OCI-M1 (cell line): ENCODE data around the gene ILRUN.
"Not testable (repeated sequence)": the region's sequence is repeated elsewhere in the genome, so short reads cannot be mapped to it uniquely, and the experiment has no call there.

Experiments used
- DNase-seq: peaks from one replicate; lab custom pipeline; 2025; lab: John Stamatoyannopoulos, UW

ILRUN gene

DNA sequence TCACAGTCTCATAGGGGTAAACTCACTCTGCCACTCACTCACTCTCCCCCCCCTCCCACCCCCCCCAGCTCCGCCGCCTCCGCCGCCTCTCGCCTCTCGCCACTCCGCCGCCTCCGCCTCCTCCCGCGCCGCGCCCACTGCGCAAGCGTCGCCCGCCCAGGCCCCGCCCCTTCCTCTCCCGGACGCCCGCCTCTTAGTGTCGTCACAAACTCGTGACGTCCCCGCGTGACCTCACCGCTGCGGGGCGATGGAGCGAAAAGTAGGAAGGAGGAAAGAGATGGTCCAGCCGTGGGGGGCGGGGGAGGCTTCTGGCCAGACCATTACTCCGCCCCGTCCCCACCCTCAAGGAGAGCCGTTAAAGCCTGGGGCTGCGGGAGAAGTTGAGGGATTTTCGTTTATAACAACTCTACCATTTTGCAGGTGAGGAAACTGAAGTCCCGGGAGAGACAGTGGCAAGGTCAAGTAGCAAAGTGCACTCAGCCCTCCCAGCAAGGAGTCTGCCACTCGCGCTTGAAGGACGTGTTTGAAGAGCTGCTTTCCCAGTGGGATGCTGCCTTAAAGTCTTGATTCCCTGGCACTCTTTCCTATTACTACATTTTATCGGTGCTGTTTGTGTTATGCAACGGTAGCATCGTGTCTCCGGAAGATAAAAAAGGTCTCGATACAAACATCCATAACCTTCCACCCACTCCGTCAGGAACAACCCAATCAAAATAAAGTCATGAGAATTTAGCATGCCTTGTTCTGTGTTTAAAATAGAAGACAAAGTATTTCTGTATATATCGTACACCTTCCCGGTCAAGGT, at the start of gene ILRUN:
TSS of gene ILRUN (minus strand) at position 29 of the 805 bp plus-strand sequence. CDS start 164 bp downstream, outside the sequence.
- peak; percentile 99 for DNase-seq

DNA sequence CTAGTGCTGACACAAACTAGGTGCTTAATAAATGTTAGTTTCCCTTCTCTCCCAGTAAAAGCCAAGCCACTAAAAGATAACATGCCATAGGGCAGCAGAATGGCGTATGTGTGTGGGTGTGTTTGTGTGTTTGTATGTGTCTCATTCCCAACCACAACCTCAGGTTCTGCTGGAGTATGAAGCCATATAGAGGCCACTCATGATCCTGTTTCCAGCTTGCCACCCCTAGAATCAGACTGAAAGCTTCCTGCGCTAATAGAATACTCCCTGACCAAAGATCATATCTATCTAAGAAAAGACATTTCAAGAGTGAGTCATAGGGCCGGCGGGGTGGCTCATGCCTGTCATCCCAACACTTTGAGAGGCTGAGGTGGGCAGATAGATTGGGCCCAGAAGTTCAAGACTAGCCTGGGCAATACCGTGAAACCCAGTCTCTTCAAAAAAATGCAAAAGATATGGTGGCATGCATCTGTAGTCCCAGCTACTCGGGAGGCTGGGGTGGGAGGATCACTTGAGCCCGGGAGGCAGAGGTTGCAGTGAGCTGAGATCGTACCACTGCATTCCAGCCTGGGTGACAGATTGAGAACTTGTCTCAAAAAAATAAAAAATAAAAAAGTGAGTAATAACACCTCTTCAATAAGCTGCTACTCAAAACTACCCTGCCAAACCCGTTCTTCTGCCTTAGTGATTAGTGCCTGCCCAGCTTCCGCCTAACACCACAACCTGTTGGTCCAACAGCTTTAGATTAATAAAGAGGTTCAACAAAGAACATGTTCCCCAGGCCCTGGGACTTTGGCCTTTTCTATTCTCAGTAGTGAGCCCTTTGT, 48.9 kb upstream of the ILRUN start:
- peak; percentile 84 for DNase-seq

DNA sequence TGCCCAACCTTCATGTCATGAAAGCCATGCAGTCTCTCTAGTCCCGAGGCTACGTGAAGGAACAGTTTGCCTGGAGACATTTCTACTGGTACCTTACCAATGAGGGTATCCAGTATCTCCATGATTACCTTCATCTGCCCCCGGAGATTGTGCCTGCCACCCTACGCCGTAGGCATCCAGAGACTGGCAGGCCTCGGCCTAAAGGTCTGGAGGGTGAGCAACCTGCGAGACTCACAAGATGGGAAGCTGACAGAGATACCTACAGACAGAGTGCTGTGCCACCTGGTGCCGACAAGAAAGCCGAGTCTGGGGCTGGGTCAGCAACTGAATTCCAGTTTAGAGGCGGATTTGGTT, 47.7 kb upstream of the ILRUN start:
- not testable (repeated sequence) for DNase-seq

DNA sequence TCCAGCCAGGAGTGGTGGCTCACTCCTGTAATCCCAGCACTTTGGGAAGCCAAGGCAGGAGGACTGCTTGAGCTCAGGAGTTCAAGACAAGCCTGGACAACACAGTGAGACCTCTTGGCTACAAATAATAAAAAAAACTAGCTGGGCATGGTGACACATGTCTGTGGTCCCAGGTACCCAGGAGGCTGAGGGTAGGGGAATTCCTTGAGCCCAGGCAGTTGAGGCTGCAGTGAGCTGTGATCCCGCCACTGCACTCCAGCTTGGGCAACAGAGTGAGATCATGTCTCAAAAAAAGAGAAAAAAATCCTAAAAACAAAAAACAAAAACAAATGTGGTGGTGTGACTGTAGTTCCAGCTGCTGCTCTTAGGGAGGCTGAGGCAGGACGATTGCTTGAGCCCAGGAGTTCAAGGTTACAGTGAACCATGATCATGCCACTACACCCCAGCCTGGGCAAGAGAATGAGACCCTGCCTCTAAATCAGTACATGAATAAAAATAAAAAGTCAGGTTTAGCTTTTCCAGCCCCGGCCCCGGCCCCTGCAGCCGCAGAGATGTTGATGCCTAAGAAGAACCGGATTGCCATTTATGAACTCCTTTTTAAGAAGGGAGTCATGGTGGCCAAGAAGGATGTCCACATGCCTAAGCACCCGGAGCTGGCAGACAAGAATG, 47.2 kb upstream of the ILRUN start:
- DNase-seq, result no peak

DNA sequence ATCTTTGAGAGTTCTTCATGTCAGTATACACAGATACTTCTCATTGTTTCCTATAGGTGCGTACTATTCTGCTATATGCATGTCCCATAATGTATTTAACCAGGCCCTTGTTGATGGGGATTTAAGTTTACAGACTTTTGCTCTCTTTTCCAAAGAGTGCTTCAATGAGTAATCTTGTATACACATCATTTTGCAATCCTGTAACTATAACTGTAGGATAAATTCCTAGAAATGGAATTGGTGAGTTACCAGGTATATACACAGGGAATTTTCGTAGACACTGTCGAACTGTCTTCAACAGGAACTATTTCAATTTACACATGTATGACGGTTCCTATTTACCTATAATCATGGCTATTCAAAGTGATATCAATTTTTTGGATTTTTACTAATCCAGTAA, 45.5 kb upstream of the ILRUN start:
- no peak for DNase-seq

DNA sequence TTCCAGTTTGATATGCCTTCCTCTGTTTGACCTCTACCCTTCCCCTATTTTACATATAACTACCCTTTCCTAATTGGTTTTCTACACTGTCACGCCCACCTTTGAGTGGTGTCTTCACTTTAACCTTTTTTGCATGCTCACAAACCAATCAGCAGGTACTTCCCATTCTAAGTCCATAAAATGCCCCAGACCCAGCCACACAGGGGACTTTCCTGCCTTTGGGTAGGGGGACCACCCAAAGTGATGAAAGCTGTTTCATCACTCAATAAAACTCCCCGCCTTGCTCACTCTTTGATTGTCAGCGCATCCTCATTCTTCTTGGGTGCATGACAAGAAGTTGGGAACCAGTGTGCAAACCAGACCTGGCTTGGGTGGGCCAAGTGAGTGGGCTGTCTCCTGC, 40.3 kb upstream of the ILRUN start:
- DNase-seq, result no peak

DNA sequence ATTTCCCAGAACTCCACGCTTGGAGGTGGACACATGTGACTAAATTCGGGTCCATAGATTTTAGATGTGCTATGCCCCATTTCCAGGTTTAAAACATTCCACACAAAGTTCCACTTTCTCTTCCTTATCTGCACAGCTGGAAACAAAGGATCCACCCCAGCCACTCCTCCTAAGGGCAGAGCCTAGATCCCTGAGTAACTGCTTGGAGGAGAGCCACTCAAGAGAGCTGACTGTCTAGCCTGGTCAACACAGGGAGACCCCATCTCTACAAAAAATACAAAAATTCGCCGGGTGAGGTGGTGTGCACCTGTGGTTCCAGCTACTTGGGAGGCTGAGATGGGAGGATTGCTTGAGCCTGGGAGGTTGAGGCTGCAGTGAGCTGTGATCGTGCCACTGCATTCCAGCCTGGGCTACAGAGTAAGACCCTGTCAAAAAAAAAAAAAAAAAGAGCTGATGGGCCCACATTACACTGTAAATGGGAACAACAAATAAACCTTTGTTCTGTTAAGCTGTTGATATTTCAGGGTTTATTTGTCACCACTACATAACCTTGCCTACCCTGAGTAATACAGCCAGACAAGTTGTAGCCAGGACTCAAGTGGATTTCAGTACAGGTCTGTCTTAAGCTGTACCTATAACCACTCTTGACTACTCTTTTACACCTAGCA, 35.0 kb upstream of the ILRUN start:
- DNase-seq, result no peak

DNA sequence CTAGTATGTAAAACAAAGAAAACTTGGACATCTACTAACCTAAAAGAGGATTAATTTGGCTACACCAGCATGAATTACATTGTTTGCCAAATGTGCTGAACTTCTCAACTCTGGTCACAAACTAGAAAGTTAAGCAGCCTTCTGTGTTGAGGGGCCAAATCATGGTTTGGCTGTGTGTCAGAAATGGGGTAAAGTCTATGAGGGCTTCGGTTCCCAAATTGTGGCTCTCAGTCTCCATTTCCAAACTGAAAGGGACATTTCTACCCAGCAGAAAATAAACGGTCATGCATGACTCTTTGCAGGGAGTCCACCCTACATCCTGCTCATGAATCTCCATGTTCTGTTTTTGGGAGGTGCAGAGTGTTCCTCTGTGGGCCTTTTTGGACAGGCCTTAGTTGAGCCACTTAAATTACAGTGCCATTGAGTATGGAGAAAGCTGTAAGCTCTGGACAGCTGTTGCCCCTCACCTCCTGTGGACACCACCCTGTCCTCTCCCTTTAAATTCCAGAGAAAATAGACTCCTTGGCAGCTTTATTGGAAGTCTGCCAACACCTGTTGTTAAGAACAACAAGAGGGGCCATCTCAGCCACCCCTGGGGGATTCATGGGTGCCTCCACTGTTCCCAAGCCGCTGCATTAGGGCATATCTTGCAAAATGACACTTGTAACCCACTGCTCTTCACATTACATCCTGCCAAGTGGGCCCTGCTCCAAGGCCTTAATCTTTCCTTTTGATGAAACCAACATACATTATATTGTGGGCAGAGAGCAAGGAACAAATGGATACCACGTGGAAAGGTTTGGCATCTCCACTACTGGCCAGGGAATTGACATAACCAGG, 33.3 kb upstream of the ILRUN start:
- DNase-seq, result no peak

DNA sequence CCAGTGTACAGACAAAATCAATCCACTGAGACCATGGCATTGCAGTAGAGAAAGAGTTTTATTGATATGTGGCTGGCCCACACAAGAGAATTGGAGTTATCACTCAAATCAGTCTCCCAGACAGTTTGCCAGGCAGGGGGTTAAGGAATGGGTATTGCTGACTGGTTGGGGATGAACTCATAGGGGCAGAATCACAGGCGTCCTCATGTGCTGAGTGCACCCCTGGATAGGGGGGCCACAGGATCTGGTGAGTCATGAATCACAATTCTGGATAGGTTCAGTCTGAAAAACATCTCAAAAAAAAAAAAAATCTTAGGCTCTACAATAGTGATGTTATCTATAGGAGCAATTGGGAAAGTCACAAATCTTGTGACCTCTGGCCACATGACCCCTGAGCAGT, 29.5 kb upstream of the ILRUN start:
- DNase-seq, result no peak

DNA sequence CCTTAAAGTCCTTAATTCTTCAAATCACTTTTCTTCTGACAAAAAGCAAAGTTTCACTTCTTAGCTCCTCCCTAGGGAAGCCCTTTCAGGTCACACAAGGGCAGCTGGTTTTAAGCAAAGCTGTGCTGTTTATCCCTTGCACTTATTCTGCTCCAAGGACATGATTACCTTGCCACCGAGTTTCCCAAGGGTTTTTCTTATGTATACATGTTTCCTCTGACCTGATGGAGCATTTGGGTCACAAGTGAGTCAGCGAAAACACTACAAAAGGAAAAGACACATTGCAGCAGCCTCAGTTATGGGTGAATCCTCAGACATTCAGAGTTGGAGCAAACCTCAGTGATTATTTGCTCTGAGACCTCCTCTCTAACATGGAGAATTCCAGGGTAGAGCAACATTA, 26.6 kb upstream of the ILRUN start:
- no peak for DNase-seq

DNA sequence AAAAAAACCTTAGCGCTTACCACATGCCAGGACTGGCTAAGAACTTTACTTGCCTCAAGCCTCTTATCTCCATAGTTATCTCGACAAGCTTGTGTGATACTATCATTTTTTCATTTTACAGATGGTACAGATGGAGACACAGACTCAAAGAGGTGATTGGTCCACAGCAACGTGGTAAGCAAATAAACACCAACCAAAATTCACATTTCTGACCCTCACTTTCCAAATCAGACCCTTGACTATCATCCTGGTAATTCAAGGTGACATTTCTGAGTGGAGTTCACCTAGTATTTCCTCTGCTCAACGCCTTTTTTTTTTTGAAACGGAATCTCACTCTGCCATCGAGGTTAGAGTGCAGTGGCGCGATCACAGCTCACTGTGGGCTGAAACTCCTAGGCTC, 25.9 kb upstream of the ILRUN start:
- DNase-seq, result no peak

DNA sequence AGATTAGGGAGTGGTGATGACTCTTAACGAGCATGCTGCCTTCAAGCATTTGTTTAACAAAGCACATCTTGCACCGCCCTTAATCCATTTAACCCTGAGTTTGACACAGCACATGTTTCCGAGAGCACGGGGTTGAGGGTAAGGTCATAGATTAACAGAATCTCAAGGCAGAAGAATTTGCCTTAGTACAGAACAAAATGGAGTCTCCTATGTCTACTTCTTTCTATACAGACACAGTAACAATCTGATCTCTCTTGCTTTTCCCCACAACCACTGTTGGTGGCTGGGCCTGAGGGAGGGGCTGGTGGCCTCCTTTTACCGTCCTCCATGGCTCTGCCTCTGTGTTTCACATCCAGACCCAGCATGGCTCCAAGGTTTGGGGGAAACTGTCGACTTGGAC, 23.6 kb upstream of the ILRUN start:
- DNase-seq, result not testable (repeated sequence)

DNA sequence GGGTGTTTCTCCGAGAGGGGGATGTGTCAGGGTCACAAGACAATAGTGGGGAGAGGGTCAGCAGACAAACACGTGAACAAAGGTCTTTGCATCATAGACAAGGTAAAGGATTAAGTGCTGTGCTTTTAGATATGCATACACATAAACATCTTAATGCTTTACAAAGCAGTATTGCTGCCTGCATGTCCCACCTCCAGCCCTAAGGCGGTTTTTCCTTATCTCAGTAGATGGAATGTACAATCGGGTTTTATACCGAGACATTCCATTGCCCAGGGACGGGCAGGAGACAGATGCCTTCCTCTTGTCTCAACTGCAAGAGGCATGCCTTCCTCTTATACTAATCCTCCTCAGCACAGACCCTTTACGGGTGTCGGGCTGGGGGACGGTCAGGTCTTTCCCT, 23.1 kb upstream of the ILRUN start:
- DNase-seq, result not testable (repeated sequence)

DNA sequence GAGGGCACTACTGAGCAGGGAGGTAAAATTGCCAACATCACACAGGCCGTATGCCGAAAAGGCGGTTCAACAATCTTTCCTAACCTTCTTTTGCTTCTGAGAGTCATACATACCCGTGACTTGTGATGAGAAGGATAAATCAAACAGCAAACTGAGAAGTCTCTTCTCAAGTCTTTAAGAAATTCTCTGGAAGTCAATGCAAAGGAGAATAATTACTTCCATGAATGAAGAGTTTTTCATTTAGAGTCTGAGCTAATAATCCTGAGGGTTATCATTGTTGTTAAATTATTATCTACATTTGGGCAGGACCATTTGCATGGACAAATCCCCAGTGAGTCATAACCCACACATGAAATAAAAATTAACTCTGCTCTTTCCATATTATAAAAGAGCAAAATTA, 22.4 kb upstream of the ILRUN start:
- DNase-seq, result no peak

DNA sequence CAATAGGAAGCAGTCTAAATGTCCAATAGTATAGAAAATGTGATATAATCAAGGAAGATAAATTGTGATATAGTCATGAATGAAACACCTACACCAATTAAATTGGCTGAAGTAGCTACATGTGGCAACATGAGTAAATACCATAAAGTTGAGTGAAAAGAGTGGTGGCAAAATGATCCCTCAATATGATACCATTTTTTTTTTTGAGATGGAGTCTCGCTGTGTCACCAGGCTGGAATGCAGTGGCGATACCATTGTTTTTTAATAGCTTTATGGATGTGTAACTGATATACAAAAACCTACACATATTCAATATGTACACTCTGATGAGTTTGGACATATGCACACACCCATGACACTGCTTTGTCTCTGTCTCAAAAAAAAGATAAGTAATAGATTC, 20.9 kb upstream of the ILRUN start:
- DNase-seq, result no peak

DNA sequence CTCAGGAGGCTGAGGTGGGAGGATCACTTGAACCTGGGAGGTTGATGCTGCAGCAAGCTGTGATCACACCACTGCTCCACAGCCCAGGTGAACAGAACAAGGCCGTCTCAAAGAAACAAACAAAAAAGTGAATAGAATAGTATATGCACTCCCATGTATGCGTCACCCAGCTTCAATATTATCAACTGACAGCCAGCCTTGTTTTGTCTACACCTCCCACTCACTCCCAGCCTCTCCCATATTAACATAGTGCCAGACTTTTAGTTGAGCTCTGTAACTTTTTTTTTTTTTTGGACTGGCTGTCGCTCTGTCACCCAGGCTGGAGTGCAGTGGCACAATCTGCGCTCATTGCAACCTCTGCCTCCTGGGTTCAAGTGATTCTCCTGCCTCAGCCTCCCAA, 18.1 kb upstream of the ILRUN start:
- DNase-seq, result no peak

DNA sequence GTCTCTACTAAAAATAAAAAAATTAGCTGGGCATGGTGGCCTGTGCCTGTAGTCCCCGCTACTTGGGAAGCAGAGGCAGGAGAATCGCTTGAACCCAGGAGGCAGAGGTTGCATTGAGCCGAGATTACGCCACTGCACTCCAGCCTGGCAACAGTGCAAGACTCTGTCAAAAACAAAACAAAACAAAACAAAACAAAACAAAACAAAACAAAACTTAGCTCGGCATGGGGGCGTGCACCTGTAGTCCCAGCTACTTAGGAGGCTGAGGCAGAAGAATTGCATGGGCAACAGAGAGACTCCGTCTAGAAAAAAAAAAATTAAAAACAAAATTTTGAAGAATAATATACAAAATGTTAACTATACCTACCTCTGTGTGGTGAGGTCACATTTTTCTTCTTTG, 16.3 kb upstream of the ILRUN start:
- not testable (repeated sequence) for DNase-seq

DNA sequence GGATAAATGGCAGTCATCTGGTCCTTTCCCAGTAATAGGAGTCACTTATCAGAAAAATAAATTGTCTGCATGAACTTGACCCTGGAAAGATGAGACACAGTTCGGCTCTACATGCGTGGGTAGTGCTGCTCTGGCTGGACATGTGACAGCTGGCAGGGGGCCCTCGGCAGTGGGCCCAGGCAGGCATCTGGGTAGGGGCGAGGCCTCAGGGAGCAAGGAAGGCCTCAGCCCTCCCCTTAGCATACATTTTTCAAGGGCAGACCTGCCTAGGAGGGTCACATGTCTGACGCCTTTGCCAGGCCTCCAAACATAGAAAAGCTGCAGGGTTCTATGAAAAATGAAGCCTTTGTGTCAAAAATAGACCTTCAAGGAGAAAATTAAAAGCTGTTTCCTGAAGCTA, 12.8 kb upstream of the ILRUN start:
- DNase-seq, result peak; percentile 55

DNA sequence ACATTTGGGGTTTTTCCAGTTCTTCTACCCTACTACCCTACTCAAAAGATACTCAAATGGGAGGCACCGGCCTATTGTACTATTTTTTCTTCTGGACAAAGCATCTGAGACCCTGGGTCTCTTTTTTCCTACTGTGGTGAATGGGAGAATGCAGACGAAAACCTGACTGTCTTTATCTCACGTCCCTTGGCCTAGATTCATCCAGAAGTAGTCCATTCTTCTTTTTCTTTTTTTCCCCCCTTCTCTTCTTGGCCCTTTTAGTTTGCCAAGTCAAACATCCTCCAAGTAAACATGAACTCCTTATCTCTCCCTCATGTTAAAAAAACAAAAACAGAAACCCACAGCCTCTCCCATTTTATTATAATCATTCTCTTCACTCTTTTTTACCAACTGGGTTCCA, 8.7 kb upstream of the ILRUN start:
- DNase-seq, result no peak

DNA sequence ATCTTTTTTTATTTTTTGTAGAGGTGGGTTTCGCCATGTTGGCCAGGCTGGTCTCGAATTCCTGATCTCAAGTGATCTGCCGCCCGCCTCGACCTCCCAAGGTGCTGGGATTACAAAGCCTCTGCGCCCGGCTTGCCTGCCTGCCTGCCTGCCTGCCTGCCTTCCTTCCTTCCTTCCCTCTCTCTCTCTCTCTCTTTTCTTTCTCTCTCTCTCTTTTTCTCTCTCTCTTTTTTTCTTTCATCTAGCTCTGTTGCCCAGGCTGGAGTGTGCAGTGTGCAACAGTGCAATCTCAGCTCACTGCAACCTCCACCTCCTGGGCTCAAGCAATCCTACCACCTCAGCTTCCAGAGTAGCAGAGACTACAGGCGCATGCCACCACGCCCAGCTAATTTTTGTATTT, 4.6 kb upstream of the ILRUN start:
- DNase-seq, result no peak

DNA sequence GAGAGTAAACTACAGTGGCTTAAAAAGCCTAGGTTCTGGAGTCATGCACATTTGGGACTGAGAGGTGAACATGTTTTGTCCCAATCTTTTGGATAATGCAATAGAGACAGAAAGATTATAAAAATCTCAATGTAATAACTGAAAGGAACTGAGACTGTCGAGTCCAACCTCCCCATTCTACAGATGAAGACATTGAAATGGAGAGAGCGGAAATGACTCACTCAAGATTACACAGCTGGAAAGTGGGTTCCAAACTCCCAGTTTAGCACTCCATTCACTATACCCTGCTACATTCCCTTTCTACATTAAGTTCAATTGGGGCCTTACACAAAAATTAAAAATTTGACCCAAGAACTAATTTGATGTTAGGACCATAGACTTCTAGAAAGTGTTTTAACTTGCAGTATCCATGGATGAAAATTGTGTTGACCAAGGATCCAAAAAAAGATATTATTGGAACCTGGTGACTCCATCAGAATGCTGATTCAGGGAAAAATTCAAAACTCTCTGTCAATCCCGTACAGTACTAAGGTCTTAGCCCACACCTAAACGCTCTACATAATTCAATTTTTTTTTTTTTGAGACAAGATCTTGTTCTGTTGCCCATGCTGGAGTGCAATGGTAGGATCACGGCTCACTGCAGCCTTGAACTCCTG, 1.5 kb upstream of the ILRUN start:
- DNase-seq, result no peak
